NCI-H2196 (cell line): ENCODE data around the gene ADGRV1.

ENCODE experiments used
- DNase-seq: peaks from one replicate; lab custom pipeline; 2025; ENCODE audit not compliant: unreplicated experiment; lab: John Stamatoyannopoulos, UW

ADGRV1 gene

DNA sequence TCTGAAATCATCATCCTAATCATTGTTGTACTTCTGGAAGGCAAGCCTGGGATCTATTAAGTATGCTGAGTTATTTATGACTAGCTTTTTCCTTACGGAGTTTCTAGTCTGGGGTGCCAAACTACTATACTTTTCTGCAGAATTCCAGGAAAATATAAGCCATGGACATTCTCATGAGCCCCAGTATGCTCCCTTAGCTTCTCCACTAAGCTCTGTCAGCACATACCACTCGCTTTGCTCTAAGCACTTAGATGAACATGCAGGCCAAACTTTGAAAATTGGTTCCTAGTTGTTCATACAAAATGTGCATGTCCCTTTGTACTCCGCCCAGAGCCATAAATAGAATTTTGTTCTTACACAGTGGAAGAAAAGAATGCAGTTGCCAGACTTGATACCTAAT, 539.9 kb downstream of the ADGRV1 start:
- DNase-seq: no peak

- DNase-seq: peak; percentile 22
Observed at GRCh38 chr5:91101600-91102379, 543.2 kb downstream of the ADGRV1 start.

DNA sequence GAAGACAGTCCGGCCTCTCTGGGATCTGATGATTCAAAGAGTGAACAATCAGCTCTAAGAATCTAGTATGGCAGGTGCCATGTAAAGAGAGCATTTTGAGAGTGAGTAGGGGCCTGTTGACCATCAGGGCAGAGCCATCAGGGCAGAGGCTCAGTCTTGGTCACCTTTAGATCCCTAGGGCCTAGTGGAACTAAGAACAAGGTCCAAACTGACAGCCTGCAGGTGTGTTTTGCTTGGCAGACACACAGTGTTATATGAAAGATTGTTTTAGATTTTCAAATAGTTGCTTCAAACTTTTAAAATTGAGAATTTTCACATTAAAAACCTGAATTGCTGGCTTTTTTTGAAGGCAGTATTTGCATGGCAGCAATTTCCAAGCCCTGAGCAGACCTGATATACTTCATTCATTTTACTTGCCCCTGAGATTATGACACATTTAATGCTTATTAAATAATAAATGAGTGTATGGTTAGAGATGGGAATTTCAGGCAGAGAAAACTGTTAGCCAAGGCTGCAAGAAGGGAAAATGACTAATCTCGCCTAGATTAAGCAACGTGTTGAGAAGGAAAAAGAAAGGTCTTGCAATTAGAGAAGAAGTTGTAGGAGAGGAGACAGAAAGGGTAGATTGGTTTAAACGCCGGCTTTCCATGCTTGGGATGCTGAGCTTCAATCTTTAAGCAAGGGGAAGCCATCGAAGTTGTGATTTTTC, 544.9 kb downstream of the ADGRV1 start:
- no peak for DNase-seq

DNA sequence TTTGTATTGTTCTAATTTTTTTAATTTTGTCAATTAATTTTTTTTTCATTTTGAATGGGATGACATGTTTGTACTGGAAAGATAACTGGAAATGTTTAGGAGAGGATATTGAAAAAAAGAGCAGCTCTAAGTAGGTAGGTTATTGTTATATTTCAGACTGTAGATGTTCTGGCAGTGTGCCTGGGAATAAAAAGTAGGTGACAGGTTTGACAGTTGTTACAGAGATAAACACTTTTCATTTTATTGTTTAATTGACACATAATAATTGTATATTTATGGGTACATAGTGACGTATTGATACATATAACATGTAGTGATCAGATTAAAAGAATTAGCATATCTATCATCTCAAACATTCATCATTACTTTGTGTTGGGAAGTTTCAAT, 545.5 kb downstream of the ADGRV1 start:
- no peak for DNase-seq

- DNase-seq: no peak
Observed at GRCh38 chr5:91106842-91107511, 548.4 kb downstream of the ADGRV1 start.

GRCh38 chr5:91109634-91110033, 551.0 kb downstream of the ADGRV1 start:
- no peak for DNase-seq

GRCh38 chr5:91110686-91111085, 552.1 kb downstream of the ADGRV1 start:
- no peak for DNase-seq

GRCh38 chr5:91111473-91112238, 553.1 kb downstream of the ADGRV1 start:
- DNase-seq: no peak

GRCh38 chr5:91114658-91115057, 556.1 kb downstream of the ADGRV1 start:
- DNase-seq: no peak

DNA sequence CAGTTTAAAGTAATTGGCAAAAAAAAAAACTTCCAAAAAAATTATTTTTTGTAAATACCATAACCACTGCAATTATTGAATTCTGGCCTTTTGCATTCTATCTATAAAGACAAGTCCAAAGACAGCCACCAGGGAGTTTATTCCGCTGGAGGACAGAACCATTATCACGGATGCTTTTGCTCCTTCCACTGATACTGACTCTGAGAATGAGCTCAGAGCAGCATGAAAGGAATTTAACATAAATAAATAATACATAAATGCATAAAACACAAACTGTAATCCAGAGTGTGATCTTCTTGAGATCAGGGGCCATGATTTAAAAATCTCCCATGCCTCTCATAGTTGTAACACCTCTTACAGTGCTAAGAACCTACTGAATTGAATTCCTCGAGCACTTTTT, 559.8 kb downstream of the ADGRV1 start:
- no peak for DNase-seq

GRCh38 chr5:91118796-91119195, 560.2 kb downstream of the ADGRV1 start:
- no peak for DNase-seq

- no peak for DNase-seq
Observed at GRCh38 chr5:91119217-91119616, 560.6 kb downstream of the ADGRV1 start.

GRCh38 chr5:91119981-91120850, 561.6 kb downstream of the ADGRV1 start:
- DNase-seq: no peak

GRCh38 chr5:91121347-91121993, 562.9 kb downstream of the ADGRV1 start:
- no peak for DNase-seq

- no peak for DNase-seq
Observed at GRCh38 chr5:91122651-91123050, 564.1 kb downstream of the ADGRV1 start.

DNA sequence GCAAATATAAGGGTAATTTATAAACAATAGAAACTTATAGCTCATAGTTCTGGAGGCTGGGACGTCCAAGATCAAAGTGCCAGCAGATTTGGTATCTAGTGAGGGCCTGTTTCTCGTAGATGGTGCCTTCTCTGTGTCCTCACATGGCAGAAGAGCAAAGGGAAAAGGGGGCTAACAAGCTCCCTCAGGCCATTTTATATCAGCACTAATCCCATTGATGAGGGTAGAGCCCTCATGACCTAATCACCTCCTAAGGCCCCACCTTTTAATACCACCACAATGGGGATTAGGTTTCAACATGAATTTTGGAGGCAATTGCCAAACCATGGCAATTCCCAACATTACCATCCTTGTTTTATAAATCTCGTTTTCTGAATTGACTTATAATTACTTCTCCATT, 564.7 kb downstream of the ADGRV1 start:
- DNase-seq: no peak

- no peak for DNase-seq
Observed at GRCh38 chr5:91123901-91124300, 565.3 kb downstream of the ADGRV1 start.

GRCh38 chr5:91125916-91126315, 567.3 kb downstream of the ADGRV1 start:
- DNase-seq: no peak

DNA sequence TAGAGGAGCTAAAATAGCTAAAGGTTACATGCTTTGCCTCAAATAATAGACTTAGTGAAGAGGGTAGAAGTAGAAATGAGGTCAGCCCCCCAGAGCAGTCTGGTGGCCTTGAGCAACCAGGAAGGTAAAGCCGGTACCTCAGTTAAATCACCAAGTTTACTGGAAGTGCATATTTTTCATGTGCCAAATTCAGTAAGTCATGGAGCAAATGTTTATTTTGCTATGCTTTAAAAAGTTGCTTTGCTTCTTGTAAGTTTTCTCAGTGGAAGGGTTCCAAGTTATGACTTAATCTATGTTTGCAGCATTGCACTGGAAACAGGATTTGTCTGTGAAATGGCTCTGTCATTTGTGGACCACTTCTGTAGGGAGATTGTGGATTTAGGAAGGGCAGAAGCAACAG, 567.9 kb downstream of the ADGRV1 start:
- no peak for DNase-seq

GRCh38 chr5:91126888-91127287, 568.3 kb downstream of the ADGRV1 start:
- DNase-seq: no peak
